GM21737 (cell line): ENCODE data around the gene USP8.
"Not testable (repeated sequence)": the region's sequence is repeated elsewhere in the genome, so short reads cannot be mapped to it uniquely, and the experiment has no call there.

ENCODE experiments used
- ATAC-seq: cut with Tn5 transposase; IDR thresholded peaks from one replicate; pipeline ENCODE4 v1.9.1; 2021; ENCODE audit warnings: mild to moderate bottlenecking, moderate library complexity; ENCODE audit not compliant: unreplicated experiment

Gene USP8

GRCh38 chr15:50438251-50438650 lies 14.0 kb downstream of the USP8 start:
- no peak for ATAC-seq

GRCh38 chr15:50440932-50441331 lies 16.7 kb downstream of the USP8 start:
- no peak for ATAC-seq

GRCh38 chr15:50452927-50453326 lies 28.7 kb downstream of the USP8 start:
- no peak for ATAC-seq

GRCh38 chr15:50458348-50459112 lies 34.3 kb downstream of the USP8 start:
- ATAC-seq = no peak

- ATAC-seq = no peak
These were observed 39.5 kb downstream of the USP8 start for GRCh38 chr15:50463423-50464358.

- no peak for ATAC-seq
These were observed 46.9 kb downstream of the USP8 start for GRCh38 chr15:50471072-50471471.

GRCh38 chr15:50476143-50476542 lies 51.9 kb downstream of the USP8 start:
- no peak for ATAC-seq

GRCh38 chr15:50484781-50485180 lies 60.6 kb downstream of the USP8 start:
- ATAC-seq = peak; percentile 64

GRCh38 chr15:50485389-50485788 lies 61.2 kb downstream of the USP8 start:
- ATAC-seq = no peak

GRCh38 chr15:50487287-50487686 lies 63.1 kb downstream of the USP8 start:
- ATAC-seq = no peak

GRCh38 chr15:50493625-50494024 lies 69.4 kb downstream of the USP8 start:
- ATAC-seq = no peak

- ATAC-seq = not testable (repeated sequence)
These were observed 70.3 kb downstream of the USP8 start for GRCh38 chr15:50494547-50494946.

GRCh38 chr15:50496692-50497091 lies 72.5 kb downstream of the USP8 start:
- ATAC-seq = no peak

GRCh38 chr15:50500352-50500751 lies 76.1 kb downstream of the USP8 start:
- no peak for ATAC-seq

- ATAC-seq = no peak
These were observed 77.6 kb downstream of the USP8 start for GRCh38 chr15:50501815-50502214.

- no peak for ATAC-seq
These were observed 78.9 kb downstream of the USP8 start for GRCh38 chr15:50503144-50503543.

GRCh38 chr15:50505656-50506055 lies 81.5 kb downstream of the USP8 start:
- not testable (repeated sequence) for ATAC-seq

GRCh38 chr15:50506121-50506520 lies 81.9 kb downstream of the USP8 start:
- no peak for ATAC-seq

GRCh38 chr15:50513001-50513400 lies 88.8 kb downstream of the USP8 start:
- no peak for ATAC-seq

GRCh38 chr15:50519740-50520425 lies 95.7 kb downstream of the USP8 start:
- ATAC-seq = no peak

- ATAC-seq = no peak
These were observed 99.6 kb downstream of the USP8 start for GRCh38 chr15:50523851-50524251.
